Astrocyte of the spinal cord (primary cell): ENCODE results near the gene ABITRAM.

Source experiments
- DNase-seq: peaks from one replicate; pipeline ENCODE4 v3.0.0; 2011; ENCODE audit warnings: low read depth, low spot score
- H3K4me3 ChIP-seq: 2 replicates; pipeline ENCODE4 v1.5.1; 2011; ENCODE audit warnings: low read depth, mild to moderate bottlenecking, low read length, moderate library complexity
- CTCF ChIP-seq: IDR thresholded peaks from 2 replicates; pipeline ENCODE4 v1.5.1; 2012; ENCODE audit warnings: low read depth, mild to moderate bottlenecking, low read length, inconsistent platforms
- in situ Hi-C: cut with HindIII; loops from 2 replicates; pipeline ENCODE4 v1.10.0; 2017; ENCODE audit warnings: low sequenced_read_pairs

Gene ABITRAM

GRCh38 chr9:108928386-108928785 lies 5.8 kb upstream of the ABITRAM start:
- DNase-seq = no peak
- in situ Hi-C loops = no loop called here
- no peak for TF ChIP-seq CTCF
- H3K4me3 ChIP-seq = no peak overlapping the region

GRCh38 chr9:108933231-108933717 lies 926 bp upstream of the ABITRAM start:
- DNase-seq = peak; percentile 13
- in situ Hi-C loops = no loop called here
- TF ChIP-seq CTCF = no peak
- peak overlapping the region; percentile 74 for H3K4me3 ChIP-seq

- TF ChIP-seq CTCF = peak; percentile 47
- in situ Hi-C loops = no loop called here
- peak within 1 kb of the TSS; percentile 74 for H3K4me3 ChIP-seq
- peak; percentile 96 for DNase-seq
Observed at GRCh38 chr9:108933718-108934322, 380 bp upstream of the ABITRAM start, which contains the start of gene ELP1. TSS of gene ELP1 (minus strand) at chr9:108934124. CDS start at chr9:108931146, 2,978 bp downstream.

- no peak overlapping the region for H3K4me3 ChIP-seq
- no peak for DNase-seq
- no peak for TF ChIP-seq CTCF
- in situ Hi-C loops = no loop called here
Observed at GRCh38 chr9:108937561-108938305, 3.5 kb downstream of the ABITRAM start.

GRCh38 chr9:108939975-108940374 lies 5.8 kb downstream of the ABITRAM start:
- TF ChIP-seq CTCF = no peak
- H3K4me3 ChIP-seq = no peak overlapping the region
- no peak for DNase-seq
- in situ Hi-C loops = no loop called here

GRCh38 chr9:108950168-108950567 lies 16.0 kb downstream of the ABITRAM start:
- no peak overlapping the region for H3K4me3 ChIP-seq
- in situ Hi-C loops = no loop called here
- no peak for DNase-seq
- TF ChIP-seq CTCF = no peak
